Inflammatory macrophage treated with lipopolysaccharide for 1 hour (primary cell): ENCODE measurements around the gene SERPINB11.

Experiments
- DNase-seq, 2 donors: peaks; one replicate each; pipeline ENCODE4 v3.0.0-alpha.2; 2020 to 2022

SERPINB11 gene

DNA sequence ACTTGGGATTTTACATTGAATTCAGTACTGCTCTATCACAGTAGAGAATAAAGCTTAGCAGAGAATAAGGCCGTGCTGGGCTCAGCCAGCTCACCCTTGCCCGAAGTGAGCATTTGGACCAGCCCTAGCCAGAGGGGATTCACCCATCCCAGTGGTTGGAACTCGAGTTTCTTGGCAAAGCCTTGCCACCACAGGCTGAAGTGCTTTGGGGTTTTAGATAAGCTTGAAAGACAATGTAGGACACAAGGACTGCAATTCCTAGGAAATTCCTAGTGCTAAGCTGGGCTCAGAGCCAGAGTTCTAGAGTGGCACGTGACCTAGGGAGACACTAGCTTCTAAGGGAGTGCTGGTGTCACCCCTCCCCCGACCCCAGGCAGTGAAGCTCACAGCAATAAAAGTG, 28.0 kb downstream of the SERPINB11 start:
- no peak for DNase-seq

DNA sequence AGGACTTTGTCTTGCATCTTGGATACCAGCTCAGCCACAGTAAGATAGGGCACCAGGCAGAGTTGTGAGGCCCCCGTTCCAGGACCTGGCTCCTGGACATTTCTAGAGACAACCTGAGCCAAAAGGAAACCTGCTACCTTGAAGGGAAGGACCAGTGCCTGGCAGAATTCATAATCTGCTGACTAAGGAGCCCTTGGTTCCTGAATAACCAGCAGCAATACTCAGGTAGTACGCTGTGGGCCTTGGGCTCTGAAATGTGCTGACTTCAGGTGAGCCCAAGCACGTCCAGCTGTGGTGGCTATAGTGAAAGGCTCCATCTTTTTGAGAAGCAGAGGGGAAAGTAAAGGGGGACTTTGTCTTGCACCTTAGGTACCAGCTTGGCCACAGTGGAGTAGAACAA, 28.5 kb downstream of the SERPINB11 start:
- DNase-seq = no peak

DNA sequence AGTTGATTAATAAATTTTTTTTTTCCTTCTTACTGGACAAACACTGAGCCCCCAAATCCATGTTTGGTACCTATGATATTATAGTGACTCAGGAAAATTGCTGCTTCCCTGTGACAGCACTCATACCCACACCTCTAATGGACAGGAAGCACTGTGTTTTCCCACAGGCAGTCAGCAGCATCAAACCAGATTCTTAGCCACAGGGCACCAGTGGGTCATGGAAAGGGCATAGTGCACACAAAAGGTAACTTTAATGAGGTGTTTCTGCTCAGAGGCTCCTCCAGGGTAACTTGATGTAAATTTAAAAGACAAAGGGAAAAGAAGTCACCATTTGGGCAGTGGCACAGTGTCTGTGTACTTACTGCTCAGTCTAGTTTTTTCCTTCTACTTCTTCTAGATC, 34.1 kb downstream of the SERPINB11 start:
- no peak for DNase-seq

DNA sequence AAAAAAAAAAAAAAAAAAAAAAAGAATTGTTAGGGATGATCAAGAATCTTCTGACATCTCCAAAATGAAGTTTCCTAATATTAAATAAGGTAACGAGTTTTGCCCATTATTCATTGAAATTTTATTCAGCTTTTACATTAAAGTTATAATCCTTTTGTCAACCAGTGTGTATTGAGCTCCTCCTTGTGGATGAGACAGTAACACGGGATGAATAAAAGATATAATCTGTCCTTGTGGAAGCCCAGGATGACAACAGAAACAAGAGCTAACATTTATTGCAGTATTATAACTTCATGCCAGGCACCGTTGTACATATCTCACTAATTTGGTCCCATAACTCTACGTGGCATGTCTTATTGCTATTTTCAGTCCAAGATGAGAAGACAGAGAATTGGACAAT, 39.0 kb downstream of the SERPINB11 start:
- peak in 1 of 2 donors; percentile 11 for DNase-seq

DNA sequence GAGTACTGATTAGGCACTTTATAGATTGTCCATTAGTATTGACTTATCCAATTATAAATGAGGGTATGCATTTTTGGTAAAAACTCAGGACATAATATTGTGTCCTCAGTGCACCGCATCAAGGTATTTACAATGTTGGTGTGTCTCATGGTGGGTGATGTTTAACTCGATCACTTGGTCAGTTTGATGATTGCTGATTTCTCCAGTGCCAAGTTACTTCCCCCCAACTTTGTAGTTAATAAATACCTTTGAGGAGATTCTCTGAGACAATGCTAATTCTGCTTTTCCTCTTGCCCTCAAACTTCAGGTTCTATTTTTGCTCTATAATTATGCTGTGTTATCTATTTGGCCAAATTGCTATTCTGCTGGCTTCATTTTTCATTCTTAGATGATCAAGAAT, 44.2 kb downstream of the SERPINB11 start:
- no peak for DNase-seq

DNA sequence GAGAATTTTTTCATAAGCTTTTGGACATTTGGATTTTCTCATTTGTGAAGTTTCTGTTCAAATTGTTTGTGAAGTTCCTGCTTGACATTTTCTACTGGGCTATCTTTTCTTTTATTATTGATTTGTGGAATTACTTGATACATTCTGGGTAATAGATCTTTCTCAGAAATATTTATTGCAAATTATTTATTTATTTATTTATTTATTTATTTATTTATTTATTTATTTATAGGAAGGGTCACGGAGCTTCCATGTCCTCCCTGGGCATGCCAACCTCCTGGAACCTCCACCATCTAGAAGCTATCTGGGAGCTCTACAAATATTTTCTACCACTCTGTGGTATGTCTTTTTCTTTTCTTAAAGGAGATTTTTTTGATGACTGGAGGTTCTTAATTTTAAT, 46.7 kb downstream of the SERPINB11 start:
- DNase-seq = no peak

DNA sequence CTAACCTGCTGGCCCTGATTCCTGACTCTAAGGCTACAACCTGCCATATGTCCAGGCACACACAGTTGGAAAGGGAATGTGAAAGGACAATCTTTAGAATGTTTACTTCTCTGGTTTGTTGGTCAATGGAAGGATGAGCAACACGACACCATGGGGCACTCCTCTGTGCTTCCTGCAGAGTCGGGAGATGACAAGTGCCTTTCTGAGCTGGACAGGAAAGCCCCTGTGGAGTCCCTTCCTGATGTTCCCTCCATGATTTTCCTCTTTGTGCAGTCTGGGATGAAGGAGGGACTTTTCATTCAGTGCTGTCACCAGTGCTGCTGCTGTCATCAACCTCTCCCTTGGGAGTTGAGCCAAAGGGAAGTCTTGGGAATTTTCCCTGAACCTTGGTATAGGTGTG, 49.9 kb downstream of the SERPINB11 start:
- DNase-seq = peak in 1 of 2 donors; percentile 33

DNA sequence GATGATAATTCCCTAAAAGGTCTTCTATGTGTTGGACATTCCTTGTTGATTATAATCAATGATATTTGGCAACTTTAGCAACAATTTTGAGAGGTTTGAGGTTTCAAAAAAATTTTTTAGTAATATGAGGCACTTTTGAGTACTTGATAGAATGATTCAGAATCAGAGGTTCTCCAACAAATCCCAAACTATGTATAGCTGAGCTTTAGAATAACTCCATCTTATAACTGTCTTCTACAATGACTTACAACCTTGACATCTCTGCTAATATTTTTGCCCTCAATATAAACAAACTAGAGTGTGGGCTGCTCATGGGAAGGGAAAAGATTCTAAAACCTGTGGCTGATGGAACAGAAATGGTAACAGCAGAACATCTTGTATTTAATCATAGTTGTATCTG, 50.9 kb downstream of the SERPINB11 start:
- DNase-seq = no peak

DNA sequence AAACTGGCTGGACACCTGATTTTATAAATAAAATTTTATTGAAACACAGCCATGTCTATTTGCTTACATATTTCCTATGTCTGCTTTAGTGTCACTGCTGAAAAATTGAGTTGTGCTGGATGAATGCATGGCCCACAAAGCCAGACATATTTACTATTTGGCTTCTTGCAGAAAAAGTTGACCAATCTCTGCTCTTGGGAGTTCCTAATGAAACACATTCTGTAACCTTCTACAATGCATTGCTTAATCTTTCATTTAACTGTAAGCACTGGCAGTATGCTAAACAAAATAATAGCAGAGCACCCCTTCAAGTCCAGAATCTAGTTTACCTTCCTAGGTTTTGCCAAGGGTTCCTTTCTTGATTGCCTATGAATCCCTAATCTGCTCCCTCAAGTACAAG, 54.8 kb downstream of the SERPINB11 start:
- no peak for DNase-seq

DNA sequence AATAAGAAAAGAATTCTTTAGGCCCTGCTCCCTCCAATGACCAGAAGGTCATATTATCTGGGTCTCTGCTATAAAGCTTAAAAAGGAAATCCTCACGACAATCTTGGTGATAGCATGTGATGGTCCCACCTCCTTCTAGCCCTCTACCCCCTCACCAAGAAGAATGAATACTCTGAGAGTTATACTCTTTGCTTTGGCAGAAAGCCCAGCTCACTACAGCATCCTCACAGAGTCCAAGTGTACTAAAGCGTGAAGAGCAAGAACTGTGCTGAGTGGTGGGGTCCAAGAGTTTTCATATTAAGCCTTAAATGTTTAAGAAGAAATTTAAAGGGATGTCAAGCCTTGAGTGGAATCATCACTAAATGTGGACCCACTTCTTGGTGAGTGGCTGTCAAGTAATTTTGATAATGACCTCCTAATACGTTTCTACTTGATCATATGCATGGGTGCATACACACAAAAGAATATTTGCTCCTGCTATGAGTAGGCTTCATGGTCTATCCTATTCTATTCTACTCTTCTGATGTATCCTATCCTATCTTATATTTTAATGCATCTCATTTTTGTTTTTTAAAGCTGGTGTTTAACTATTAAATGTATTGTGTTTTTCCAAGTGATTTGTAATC, 56.0 kb downstream of the SERPINB11 start:
- DNase-seq = no peak

DNA sequence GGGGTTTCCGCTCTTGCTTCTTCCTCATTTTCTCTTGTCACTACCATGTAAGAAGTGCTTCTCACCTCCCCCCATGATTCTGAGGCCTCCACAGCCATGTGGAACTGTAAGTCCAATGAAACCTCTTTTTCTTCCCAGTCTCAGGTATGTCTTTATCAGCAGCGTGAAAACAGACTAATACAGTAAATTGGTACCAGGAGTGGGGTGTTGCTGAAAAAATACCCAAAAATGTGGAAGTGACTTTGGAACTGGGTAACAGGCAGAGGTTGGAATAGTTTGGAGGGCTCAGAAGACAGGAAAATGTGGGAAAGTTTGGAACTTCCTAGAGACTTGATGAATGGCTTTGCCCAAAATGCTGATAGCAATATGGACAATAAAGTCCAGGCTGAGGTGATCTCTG, 57.0 kb downstream of the SERPINB11 start:
- peak in 1 of 2 donors; percentile 9 for DNase-seq

DNA sequence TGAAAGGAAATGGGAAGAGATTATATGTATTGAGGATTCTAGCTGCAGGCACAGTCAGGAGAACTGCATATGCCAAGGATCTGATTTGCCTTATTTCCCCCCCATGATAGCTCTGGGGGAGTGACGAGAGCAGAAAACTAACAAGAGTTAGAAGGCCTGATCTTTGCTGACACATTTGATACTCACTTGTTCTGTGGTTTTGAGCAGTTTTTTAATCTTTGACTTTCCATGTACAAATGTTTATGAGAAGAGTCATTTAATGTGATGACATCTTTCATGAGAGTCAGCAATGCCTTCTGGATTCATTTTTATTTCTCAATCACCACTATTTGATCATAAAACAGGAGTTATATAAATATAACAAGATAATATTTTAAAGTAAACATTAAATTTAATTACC, 59.8 kb downstream of the SERPINB11 start:
- no peak for DNase-seq

DNA sequence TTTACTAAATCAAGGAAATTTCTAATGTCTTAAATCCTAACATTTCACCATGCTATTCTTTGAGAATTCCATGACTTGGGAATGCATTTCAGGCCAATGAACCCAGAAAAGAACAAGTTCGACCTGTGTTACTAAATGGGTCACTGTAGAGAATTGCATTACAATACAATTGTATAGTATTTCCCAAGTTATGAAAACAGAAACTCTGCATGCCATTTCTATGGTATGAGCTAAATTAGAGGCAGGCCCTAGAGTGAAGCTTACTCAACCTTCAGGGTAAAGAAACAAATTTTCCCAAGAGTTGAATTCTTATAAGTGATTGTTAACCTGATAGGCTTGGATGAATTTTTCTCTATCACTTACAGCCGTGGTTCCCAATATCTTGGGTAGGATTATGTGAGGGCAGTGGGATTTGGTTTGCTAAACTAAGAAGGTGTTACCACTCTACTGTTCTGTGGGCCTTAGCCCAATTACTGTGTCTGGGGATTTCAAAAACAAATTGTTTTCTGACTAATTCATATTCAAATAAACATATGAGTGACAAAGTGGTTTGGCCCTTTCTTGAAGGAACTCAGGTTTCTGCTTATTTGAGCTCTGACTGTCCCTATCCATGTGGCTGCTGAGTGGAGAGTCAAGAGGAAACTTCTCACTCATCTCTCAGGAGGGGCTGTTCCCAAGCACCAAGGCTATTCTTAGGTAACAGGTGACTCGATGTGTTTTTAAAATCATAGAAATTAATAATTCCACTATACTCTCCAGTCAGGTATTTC, 61.3 kb downstream of the SERPINB11 start:
- DNase-seq = no peak

DNA sequence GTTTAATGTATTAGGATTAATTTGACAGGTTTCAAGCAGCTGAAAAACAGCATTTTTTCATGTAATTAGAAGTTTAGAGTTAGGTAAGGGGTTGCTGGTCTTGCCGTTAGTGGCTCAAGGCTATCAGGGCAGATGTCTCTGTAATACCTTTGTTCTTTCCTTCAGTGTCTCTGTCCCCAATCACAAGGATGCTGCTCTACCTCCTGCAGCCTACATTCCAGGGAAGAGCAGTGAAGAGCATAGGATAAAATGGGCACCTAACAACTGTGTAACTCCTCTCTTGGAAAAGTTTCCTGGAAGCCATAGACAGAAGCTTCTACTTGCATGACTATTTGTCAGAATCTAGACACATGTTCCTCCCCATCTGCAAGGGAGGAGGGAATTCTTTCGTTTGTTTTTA, 63.1 kb downstream of the SERPINB11 start:
- no peak for DNase-seq
